Body of pancreas (tissue), 4 donors: ENCODE measurements around the gene MLEC. TPM values are rescaled to one million over a fixed set of nuclear protein-coding genes. Genes with fewer than 3 reads are reported as not detected.
A peak's percentile ranks its signal among the peaks of the same experiment; 100 is the strongest.

Source experiments
- ATAC-seq: fragments of 150-250 bp; one replicate; pipeline ENCODE4 v1.9.1; 2016
- DNase-seq, 4 donors: peaks; one replicate each; pipeline ENCODE4 v3.0.0-alpha.2; 2019
- H3K27ac ChIP-seq, 4 donors: fragments of 200-600 bp; sonication (generic); 1 replicate in 3 of 4; 2 replicates in 1 of 4; pipeline versions ENCODE4 v1.5.1 to v1.6.1; 2016 to 2019; ENCODE audit warnings: mild to moderate bottlenecking in 1 of 4, mixed read lengths in 1 of 4, moderate library complexity in 1 of 4
- H3K27me3 ChIP-seq, 2 donors: fragments of 200-600 bp; sonication (generic); one replicate each; pipeline ENCODE4 v1.6.0; 2016; ENCODE audit warnings: mild to moderate bottlenecking in 1 of 2
- H3K36me3 ChIP-seq, 2 donors: fragments of 200-600 bp; sonication (generic); replicated peaks in 1 of 2; 2 replicates each; pipeline ENCODE4 v1.5.1; 2016; ENCODE audit warnings: low read depth in 2 of 2; ENCODE audit not compliant: insufficient read depth in 1 of 2
- H3K4me1 ChIP-seq: fragments of 200-600 bp; sonication (generic); one replicate; pipeline ENCODE4 v1.6.0; 2016
- H3K4me3 ChIP-seq, 2 donors: fragments of 200-600 bp; sonication (generic); 1 replicate in 1 of 2; 2 replicates in 1 of 2; pipeline ENCODE4 v1.5.1; 2016 to 2019
- H3K9me3 ChIP-seq, 3 donors: fragments of 200-600 bp; sonication (generic); 1 replicate in 2 of 3; 2 replicates in 1 of 3; pipeline ENCODE4 v1.5.1; 2016
- POLR2A ChIP-seq, 3 donors: fragments of 450-650 bp; IDR thresholded peaks; one replicate each; pipeline ENCODE4 v1.6.1; 2016; ENCODE audit warnings: antibody characterized with exemption in 3 of 3, mild to moderate bottlenecking in 2 of 3
- WGBS, 2 donors: methylation state at CpG; one replicate each; pipeline ENCODE4 v1.1.5; 2017; 5-methylcytosine and 5-hydroxymethylcytosine counted together
- intact Hi-C: fragments of 100-400 bp; cut with DNase I; formaldehyde crosslinking; loops from one replicate; pipeline ENCODE4 v1.15.1; 2023
- total RNA-seq, 2 donors: library from RNA; depleted of rRNA; stranded (reverse); fragments of >200 nt; gene quantifications; one replicate each; pipeline ENCODE4 v1.1.0, GENCODE V29; 2016
- TF ChIP-seq, protein P1 (sequence below), 7 experiments: fragments of 450-650 bp in 4 of 7; fragments of 200-600 bp in 3 of 7; sonication (generic) in 3 of 7; IDR thresholded peaks; one replicate each; pipeline ENCODE4 v1.5.1; 2016 to 2019; ENCODE audit warnings: antibody characterized with exemption in 7 of 7

The MLEC gene
- total RNA-seq, 2 donors from 2014 or later, result 54.7 to 107 TPM

DNA sequence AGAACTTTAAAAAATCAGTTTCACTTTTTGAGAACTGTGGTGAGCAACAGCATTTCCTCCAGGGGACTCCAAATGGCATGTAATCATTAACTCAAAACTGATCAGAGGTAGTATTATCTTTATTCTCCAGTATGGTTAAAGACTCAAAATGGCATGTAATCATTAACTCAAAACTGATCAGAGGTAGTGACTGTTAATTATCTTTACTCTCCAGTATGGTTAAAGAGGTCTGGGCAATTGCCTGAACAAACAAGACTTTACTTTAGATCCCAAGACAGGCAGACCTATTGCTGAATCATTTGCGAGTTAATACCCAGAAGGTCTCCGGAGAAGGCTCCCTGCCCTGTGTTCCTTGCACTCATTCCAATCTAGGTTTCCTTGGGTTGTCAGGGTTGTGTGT lies 32.1 kb downstream of the MLEC start:
- ATAC-seq (no peak), DNase-seq (no peak)
- Histone ChIP-seq H3K36me3 (peaks cover 0 to 17% of the 10 kb centered on the region in 2 donors), H3K27ac (peak overlapping the region; percentile 18 to 52 (median 30)), H3K27me3 (no peaks in the 10 kb centered on the region), H3K4me3 (no peak overlapping the region), H3K9me3 (no peaks in the 10 kb centered on the region), H3K4me1 (peaks cover 22% of the 10 kb centered on the region)
- 6 to 8% methylated on average over 2 of the region's 2 CpGs for WGBS, 2 donors
- intact Hi-C loops, result loop anchor here (5.0 kb wide), 1 partner anchor 72 kb away; no protein-coding TSS in a partner anchor
- TF ChIP-seq, protein P1, sequence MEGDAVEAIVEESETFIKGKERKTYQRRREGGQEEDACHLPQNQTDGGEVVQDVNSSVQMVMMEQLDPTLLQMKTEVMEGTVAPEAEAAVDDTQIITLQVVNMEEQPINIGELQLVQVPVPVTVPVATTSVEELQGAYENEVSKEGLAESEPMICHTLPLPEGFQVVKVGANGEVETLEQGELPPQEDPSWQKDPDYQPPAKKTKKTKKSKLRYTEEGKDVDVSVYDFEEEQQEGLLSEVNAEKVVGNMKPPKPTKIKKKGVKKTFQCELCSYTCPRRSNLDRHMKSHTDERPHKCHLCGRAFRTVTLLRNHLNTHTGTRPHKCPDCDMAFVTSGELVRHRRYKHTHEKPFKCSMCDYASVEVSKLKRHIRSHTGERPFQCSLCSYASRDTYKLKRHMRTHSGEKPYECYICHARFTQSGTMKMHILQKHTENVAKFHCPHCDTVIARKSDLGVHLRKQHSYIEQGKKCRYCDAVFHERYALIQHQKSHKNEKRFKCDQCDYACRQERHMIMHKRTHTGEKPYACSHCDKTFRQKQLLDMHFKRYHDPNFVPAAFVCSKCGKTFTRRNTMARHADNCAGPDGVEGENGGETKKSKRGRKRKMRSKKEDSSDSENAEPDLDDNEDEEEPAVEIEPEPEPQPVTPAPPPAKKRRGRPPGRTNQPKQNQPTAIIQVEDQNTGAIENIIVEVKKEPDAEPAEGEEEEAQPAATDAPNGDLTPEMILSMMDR (IDR thresholded peaks at IDR 0.05), result no peak
- TF ChIP-seq POLR2A (IDR thresholded peaks at IDR 0.05), result no peak

DNA sequence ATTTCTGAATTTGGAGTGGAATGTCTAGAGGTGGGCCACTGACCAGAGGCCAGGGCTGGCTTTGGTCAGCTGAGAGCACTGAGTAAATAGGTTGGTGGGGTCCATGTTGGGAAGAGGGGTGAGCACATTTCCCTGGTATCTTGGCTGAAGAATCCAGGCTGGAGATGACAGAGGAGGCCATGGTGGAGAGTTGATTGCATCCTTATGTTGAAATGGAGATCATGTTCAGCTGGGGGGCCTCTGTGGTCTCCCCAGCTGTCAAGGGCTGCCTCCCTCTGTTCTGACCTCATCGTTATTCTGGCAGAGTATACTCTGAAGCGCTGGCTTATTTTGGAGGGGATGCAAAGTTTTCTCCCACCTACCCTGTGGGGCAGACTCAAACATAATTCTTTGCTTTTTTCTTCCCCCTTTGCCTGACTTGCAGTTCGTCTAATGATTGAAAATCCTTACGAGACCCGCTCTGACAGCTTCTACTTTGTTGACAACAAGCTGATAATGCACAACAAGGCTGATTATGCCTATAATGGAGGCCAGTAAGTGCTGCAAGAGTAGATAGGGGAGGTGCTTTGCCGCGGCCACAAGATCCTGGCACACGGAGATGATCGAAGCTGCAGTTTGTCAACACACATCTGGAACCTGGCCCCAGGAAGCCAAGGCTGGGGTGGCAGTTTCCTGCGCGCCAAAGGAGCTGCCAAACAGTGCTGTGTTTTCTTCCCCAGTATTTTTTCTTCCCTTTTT lies 32.7 kb downstream of the MLEC start:
- ATAC-seq (no peak), DNase-seq (peak in 1 of 4 donors; percentile 44)
- Histone ChIP-seq H3K27me3 (no peaks in the 10 kb centered on the region), H3K27ac (peak overlapping the region; percentile 18 to 52 (median 30)), H3K4me1 (peaks cover 22% of the 10 kb centered on the region), H3K36me3 (peaks cover 0 to 17% of the 10 kb centered on the region in 2 donors), H3K4me3 (no peak overlapping the region), H3K9me3 (no peaks in the 10 kb centered on the region)
- 41 to 70% methylated on average over 11 of the region's 11 CpGs for WGBS, 2 donors
- intact Hi-C loops, result loop anchor here (5.0 to 10.0 kb wide), 2 partner anchors 72 to 135 kb away; partner anchors contain the start of gene POP5
- TF ChIP-seq, protein P1 (IDR thresholded peaks at IDR 0.05), result no peak
- no peak for TF ChIP-seq POLR2A (IDR thresholded peaks at IDR 0.05)

DNA sequence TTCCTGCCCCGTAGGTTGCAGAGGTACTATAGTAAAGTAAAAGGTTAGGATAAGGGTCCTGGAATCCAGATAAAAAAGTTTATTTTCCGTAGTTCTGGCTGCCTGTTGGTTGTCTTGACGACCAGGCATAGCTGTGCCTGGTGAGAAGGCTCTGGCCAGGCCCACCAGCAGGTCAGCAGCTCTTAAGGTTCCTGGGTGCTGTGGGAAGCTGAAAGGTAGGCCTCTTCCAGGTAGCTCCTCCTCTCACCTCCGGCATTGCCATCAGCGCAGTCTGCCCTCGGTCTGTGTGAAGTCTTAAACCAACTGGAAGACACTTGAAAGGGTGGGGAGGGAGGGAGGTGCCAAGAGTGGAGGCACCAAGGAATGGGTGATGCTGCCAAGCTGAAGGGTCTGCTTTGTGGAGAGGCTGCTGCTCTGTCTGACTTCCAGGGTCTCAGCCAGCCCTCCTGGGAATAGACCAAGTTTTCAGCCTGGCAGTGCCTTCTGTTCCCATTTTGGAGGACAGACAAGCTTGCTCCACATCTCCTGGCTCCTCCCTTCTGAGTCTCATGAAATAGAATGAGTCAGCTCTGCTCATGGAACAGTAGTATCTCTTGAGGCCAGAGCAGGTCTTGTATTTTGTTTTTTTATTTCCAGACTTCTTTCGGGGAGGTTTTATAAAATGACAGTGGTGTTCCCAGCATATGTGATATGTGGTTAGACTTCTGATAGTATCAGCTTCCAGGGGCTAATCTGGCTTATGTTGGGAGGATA lies 33.5 kb downstream of the MLEC start:
- ATAC-seq, result no peak
- H3K27me3 ChIP-seq, result no peaks in the 10 kb centered on the region
- no peaks in the 10 kb centered on the region for H3K9me3 ChIP-seq
- peaks cover 27% of the 10 kb centered on the region for H3K4me1 ChIP-seq
- H3K36me3 ChIP-seq, result peaks cover 0 to 14% of the 10 kb centered on the region in 2 donors
- intact Hi-C loops, result loop anchor here (10.0 kb wide), 1 partner anchor 136 kb away; the partner anchor contains the start of gene POP5
- DNase-seq, result no peak
- no peak overlapping the region for H3K4me3 ChIP-seq
- TF ChIP-seq POLR2A (IDR thresholded peaks at IDR 0.05), result no peak
- TF ChIP-seq, protein P1 (IDR thresholded peaks at IDR 0.05), result no peak
- WGBS, 2 donors, result 46 to 87% methylated on average over 7 of the region's 7 CpGs
- H3K27ac ChIP-seq, result peak overlapping the region in 1 of 4 donors; percentile 52

DNA sequence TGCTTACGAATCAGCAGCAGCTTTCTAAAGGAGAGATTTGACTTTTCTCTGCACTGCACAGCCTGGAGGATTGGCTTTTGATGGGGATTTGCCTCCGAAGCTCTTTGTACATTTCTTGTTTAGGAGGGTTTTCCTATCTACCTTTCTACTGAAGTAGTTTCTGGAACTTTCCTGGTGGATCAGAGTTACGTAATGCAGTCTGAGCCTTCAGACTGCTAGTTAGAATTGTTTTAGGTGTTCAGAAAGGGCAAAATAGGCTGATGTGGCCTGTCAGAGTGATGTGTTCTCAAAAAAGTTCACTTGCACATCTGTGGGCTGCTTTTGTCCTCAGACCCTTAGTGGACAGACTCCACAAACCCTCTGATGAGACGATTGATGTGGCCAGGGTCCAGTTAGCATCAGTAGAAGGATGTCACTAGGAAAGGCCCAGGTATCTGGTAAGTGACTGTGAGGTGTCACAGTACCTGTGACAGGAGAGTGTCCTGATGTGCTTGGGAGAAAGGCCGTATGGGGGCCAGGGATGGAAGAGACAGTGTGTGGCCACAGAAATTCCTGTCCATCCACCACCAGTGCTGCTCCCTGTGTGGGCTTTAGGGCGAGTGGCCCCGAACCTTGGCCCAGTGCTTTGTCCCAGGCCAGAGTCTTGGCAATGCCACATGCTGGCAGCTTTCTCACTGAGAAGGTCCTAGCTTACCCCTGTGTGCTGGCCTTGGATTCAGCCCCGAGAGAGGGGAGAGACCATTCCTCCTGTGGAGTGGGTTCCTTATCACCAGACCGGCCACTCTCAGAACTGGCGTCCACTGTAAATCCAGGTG lies 34.2 kb downstream of the MLEC start:
- TF ChIP-seq, protein P1 (IDR thresholded peaks at IDR 0.05), result no peak
- TF ChIP-seq POLR2A (IDR thresholded peaks at IDR 0.05), result no peak
- H3K27ac ChIP-seq, result no peak overlapping the region
- H3K27me3 ChIP-seq, result no peaks in the 10 kb centered on the region
- no peak overlapping the region for H3K4me3 ChIP-seq
- DNase-seq, result no peak
- H3K4me1 ChIP-seq, result peaks cover 30% of the 10 kb centered on the region
- ATAC-seq, result no peak
- H3K9me3 ChIP-seq, result no peaks in the 10 kb centered on the region
- WGBS, 2 donors, result 92 to 94% methylated on average over 8 to 9 of the region's 10 CpGs
- peaks cover 0 to 12% of the 10 kb centered on the region in 2 donors for H3K36me3 ChIP-seq
- intact Hi-C loops, result loop anchor here (10.0 kb wide), 1 partner anchor 136 kb away; the partner anchor contains the start of gene POP5
